Endothelial cell (in vitro differentiated cells): ENCODE results near the gene HSP90B1. TPM values are rescaled to one million over a fixed set of nuclear protein-coding genes. Genes with fewer than 3 reads are reported as not detected.

Experiments used
- DNase-seq: peaks from one replicate; pipeline ENCODE4 v3.0.0; 2021; ENCODE audit warnings: low spot score
- H3K27ac Mint-ChIP-seq: one replicate; pipeline ENCODE4 v1.8.0; 2021; ENCODE audit warnings: mixed read lengths, inconsistent platforms; ENCODE audit not compliant: unreplicated experiment
- H3K27me3 Mint-ChIP-seq: one replicate; pipeline ENCODE4 v1.8.0; 2021; ENCODE audit warnings: mild to moderate bottlenecking, moderate library complexity, mixed read lengths, inconsistent platforms; ENCODE audit not compliant: unreplicated experiment
- H3K36me3 Mint-ChIP-seq: one replicate; pipeline ENCODE4 v1.8.0; 2021; ENCODE audit warnings: mild to moderate bottlenecking, low read depth, mixed read lengths, inconsistent platforms; ENCODE audit not compliant: unreplicated experiment
- H3K4me1 Mint-ChIP-seq: one replicate; pipeline ENCODE4 v1.8.0; 2021; ENCODE audit warnings: mild to moderate bottlenecking, mixed read lengths, inconsistent platforms; ENCODE audit not compliant: unreplicated experiment
- H3K4me3 Mint-ChIP-seq: one replicate; pipeline ENCODE4 v1.8.0; 2021; ENCODE audit warnings: mild to moderate bottlenecking, mixed read lengths, inconsistent platforms; ENCODE audit not compliant: unreplicated experiment
- H3K9me3 Mint-ChIP-seq: one replicate; pipeline ENCODE4 v1.8.0; 2021; ENCODE audit warnings: mixed read lengths, inconsistent platforms; ENCODE audit not compliant: unreplicated experiment
- long read RNA-seq: library from polyadenylated mRNA; unstranded; transcript quantifications from one replicate; pipeline ENCODE4 v2.0.0, GENCODE V29; 2020; ENCODE audit not compliant: unreplicated experiment
- total RNA-seq: library from RNA; stranded (reverse); fragmentation: NEBNext Ultra II Directional; extraction: Animal tissue kit (Norgen Biotek cat#: 25700); gene quantifications from one replicate; pipeline ENCODE4 v1.2.1, GENCODE V29; 2021; ENCODE audit not compliant: unreplicated experiment
- TF ChIP-seq, protein P1 (sequence below): fragments of 200-600 bp; sonication (generic); IDR thresholded peaks from one replicate; pipeline ENCODE4 v1.5.0; 2021; ENCODE audit warnings: antibody characterized with exemption; ENCODE audit not compliant: unreplicated experiment

HSP90B1 gene
- 729 TPM for total RNA-seq
- long read RNA-seq, transcript HSP90B1-201 (18 exons, 2,858 nt): major isoform, 135 of 405 reads
- long read RNA-seq, partial matches to known transcripts: 248 of 405 reads
- long read RNA-seq, other reads (novel, unspliced or antisense): 22 of 405 reads

DNA sequence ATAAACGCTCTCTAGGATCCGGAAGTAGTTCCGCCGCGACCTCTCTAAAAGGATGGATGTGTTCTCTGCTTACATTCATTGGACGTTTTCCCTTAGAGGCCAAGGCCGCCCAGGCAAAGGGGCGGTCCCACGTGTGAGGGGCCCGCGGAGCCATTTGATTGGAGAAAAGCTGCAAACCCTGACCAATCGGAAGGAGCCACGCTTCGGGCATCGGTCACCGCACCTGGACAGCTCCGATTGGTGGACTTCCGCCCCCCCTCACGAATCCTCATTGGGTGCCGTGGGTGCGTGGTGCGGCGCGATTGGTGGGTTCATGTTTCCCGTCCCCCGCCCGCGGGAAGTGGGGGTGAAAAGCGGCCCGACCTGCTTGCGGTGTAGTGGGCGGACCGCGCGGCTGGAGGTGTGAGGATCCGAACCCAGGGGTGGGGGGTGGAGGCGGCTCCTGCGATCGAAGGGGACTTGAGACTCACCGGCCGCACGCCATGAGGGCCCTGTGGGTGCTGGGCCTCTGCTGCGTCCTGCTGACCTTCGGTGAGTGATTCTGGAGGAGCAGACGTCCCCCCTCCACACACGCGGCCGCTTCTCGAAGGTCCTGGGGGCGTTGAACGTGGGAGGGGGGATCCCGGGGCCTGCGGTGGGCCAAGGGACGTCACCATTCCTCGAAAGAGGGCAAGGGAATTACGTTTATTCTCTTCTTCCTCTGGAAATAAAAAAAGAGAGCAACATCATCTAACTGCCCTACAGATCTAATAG lies at the start of gene HSP90B1:
HSP90B1 (plus strand) TSS at position 377 of the 753 bp plus-strand sequence; CDS start at position 483, 106 bp downstream.
- peak within 1 kb of the TSS; percentile 92 for H3K4me3 Mint-ChIP-seq
- TF ChIP-seq, protein P1, sequence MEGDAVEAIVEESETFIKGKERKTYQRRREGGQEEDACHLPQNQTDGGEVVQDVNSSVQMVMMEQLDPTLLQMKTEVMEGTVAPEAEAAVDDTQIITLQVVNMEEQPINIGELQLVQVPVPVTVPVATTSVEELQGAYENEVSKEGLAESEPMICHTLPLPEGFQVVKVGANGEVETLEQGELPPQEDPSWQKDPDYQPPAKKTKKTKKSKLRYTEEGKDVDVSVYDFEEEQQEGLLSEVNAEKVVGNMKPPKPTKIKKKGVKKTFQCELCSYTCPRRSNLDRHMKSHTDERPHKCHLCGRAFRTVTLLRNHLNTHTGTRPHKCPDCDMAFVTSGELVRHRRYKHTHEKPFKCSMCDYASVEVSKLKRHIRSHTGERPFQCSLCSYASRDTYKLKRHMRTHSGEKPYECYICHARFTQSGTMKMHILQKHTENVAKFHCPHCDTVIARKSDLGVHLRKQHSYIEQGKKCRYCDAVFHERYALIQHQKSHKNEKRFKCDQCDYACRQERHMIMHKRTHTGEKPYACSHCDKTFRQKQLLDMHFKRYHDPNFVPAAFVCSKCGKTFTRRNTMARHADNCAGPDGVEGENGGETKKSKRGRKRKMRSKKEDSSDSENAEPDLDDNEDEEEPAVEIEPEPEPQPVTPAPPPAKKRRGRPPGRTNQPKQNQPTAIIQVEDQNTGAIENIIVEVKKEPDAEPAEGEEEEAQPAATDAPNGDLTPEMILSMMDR: no peak
- no peaks in the 10 kb centered on the region for H3K9me3 Mint-ChIP-seq
- peaks cover 17% of the 10 kb centered on the region for H3K36me3 Mint-ChIP-seq
- H3K4me1 Mint-ChIP-seq: peaks cover 42% of the 10 kb centered on the region
- peak within 1 kb of the TSS; percentile 95 for H3K27ac Mint-ChIP-seq
- peaks cover 19% of the 10 kb centered on the region for H3K27me3 Mint-ChIP-seq
- peak; percentile 99 for DNase-seq

DNA sequence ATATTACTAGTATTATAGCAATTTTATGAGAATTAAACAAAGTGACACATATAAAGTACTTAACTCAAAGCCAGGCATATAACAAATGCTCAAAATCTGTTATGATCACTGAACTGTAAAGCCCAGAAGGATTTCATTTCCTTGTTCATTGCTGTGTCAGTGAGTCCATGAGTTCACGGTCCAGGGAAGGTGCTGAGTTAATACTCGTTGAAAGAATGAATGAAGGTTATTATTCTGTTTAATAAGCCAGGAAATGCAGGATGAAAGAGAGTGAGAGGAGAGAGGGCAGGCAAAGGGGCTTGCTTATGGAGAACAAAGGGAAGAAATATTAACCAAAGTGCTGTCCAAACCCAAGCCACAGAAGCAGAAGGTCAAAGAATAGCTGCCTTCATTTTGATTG lies 48.9 kb upstream of the HSP90B1 start:
- no peak for DNase-seq
- H3K4me1 Mint-ChIP-seq: peaks cover 26% of the 10 kb centered on the region
- H3K36me3 Mint-ChIP-seq: no peaks in the 10 kb centered on the region
- H3K9me3 Mint-ChIP-seq: no peaks in the 10 kb centered on the region
- TF ChIP-seq, protein P1: no peak
- H3K27me3 Mint-ChIP-seq: peaks cover 8% of the 10 kb centered on the region
- H3K4me3 Mint-ChIP-seq: no peak overlapping the region
- no peak overlapping the region for H3K27ac Mint-ChIP-seq

DNA sequence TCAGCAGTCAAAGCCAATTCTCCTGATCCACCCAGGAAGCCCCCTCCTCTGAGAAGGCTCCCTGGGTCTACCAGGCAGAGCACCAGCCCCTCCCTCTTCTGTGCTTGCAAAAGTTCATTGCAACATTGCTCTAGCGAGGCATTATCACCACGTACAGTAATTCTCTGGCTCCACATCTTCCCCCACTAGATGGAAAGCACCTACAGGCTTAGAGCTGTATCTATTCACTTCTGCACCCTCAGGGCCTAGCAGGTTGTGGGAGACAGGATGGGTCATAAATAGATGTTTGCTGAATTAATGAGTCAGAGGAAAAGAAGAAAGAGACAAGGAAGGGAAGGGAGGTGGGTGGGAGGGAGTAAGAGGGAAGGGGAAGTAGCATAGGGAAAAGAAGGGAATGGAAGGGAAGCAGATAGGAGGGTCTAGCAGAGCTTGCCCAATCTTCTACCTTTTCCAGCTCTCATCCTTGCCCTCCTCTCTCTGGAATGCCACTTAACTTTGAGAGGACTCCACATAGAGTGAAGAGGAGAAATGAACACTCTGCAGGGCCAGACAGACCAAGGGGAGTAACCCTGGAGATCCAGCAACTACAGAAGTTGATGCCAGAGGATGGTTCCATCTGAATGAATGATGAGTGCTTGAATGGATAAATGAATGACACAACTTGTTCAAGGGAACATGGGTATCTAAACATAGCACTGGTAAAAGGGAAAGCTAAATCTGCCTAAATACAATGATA lies 47.2 kb upstream of the HSP90B1 start:
- no peak for DNase-seq
- H3K4me1 Mint-ChIP-seq: peaks cover 26% of the 10 kb centered on the region
- TF ChIP-seq, protein P1: no peak

DNA sequence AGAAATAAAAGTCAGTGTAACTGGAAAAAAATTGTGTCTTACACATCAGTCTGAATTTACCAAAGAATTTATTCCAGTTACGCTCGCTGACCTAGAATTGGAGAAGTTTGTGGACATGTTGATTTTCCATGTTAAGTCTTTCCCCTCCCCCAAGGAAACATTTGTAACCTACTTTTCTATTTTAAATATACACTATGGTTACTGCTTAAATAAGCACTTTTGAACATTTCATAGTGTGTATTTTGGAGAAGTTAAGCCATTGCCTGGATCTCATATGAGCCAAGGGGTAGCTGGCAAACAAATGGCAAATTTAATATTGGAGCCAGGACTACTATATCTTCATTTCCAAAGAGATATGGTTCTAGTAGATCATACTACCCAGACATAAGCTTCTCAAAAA lies 46.3 kb upstream of the HSP90B1 start:
- Mint-ChIP-seq H3K4me1 (peaks cover 24% of the 10 kb centered on the region), H3K27ac (no peak overlapping the region), H3K36me3 (no peaks in the 10 kb centered on the region), H3K9me3 (no peaks in the 10 kb centered on the region), H3K27me3 (peaks cover 10% of the 10 kb centered on the region), H3K4me3 (no peak overlapping the region)
- TF ChIP-seq, protein P1: no peak
- no peak for DNase-seq

More for the DNA sequence above, 47.2 kb upstream of the HSP90B1 start:
- no peak overlapping the region for H3K27ac Mint-ChIP-seq
- H3K27me3 Mint-ChIP-seq: peaks cover 8% of the 10 kb centered on the region
- no peaks in the 10 kb centered on the region for H3K9me3 Mint-ChIP-seq
- H3K4me3 Mint-ChIP-seq: no peak overlapping the region
- H3K36me3 Mint-ChIP-seq: no peaks in the 10 kb centered on the region
